HG02970 (cell line): ENCODE data around the gene C1orf198.

Experiments used
- ATAC-seq: cut with Tn5 transposase; IDR thresholded peaks from one replicate; pipeline ENCODE4 v1.9.1; 2021; ENCODE audit warnings: mild to moderate bottlenecking, moderate library complexity, moderate number of reproducible peaks; ENCODE audit not compliant: unreplicated experiment, low FRiP score

C1orf198 gene

GRCh38 chr1:230836793-230837192, 31.5 kb downstream of the C1orf198 start:
- ATAC-seq: no peak

DNA sequence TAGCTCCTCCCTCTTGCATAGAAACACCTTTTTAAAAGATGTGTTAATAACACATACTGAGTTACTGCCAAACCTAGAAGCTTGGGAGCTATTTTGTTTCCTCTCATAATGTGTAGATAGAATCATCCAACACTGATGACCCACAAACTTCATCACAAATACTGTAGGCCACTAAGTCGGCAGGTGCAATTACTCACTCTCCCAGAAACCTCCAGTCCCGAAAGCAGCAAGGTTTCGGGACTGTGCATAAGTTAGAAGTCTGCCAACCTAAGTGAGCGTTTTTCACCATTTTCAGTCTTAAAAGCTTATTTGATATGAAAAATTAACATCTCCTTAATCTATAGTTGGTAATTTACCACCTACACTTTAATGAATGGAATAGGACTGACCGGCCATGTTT, 32.0 kb downstream of the C1orf198 start:
- ATAC-seq: no peak

DNA sequence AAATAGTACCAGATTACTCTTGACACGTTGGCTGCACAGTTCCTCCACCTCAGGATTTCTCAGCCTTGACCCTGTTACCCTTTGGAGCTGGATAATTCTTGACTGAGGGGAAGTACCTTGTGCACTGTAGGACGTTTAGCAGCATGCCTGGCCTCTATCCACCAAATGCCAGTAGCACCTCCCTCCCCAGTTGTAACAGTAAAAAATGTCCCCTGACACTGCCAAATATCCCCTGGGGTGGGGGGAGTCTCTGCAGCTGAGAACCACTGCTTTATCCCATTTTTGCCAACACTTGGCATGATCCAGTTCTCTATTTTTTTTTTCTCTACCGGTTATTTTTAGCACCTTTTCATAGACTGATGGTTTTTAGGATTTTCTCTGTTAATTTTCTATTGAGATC, 34.0 kb downstream of the C1orf198 start:
- no peak for ATAC-seq

DNA sequence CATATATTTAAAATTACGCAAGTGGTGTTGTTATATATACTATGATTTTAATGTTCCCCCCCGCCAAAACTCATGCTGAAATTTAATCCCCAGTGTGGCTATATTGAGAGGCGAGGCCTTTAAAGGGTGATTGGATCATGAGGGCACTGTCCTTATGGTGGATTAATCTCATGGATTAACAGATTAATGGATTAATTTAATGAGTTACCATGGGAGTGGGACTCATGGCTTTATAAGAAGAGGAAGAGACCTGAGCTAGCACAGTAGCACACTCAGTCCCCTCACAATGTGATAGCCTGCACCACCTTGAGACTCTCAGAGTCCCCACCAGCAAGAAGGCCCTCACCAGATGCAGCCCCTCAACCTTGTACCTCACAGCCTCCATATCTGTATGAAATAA, 34.8 kb downstream of the C1orf198 start:
- ATAC-seq: no peak

DNA sequence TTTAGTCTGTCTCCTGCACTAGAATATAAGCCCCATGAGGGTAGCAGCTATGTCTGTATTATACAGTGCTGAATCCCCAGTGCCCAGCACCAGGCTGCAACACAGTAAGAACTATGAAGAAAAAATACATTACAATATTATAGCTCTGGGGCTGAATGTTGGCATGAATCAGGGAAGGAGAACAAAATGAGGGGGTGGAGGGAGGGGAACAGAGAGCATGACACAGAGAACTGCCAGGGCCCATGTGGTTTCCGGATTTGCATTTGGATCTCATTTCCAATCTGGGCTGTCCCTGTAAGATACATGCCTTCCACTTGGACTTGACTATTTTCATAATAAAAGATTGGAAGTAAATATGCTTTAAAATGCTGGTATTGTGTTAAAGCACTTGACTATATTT, 35.8 kb downstream of the C1orf198 start:
- ATAC-seq: no peak

- ATAC-seq: no peak
These were observed 36.5 kb downstream of the C1orf198 start for GRCh38 chr1:230831771-230832170.

GRCh38 chr1:230828421-230828820, 39.9 kb downstream of the C1orf198 start:
- no peak for ATAC-seq

DNA sequence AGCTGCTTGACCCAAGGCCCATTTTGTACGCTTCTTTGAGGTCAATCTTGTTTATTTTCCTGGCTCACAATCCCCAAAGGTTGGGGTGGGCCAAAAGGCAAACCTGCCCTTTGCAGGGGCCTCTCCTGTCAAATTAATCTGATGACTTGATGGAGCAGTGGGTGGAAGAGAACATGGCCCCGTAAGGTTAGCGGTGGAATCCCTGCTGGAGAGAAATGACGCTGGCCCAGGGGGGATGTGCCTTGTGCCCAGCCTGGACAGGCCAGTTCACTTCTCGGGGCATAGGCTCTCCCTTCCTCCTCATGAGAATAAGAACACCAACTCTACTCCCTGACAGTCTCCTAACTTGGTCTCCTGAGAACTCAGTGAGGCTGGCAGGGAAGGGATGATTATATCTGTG, 40.5 kb downstream of the C1orf198 start:
- ATAC-seq: no peak

DNA sequence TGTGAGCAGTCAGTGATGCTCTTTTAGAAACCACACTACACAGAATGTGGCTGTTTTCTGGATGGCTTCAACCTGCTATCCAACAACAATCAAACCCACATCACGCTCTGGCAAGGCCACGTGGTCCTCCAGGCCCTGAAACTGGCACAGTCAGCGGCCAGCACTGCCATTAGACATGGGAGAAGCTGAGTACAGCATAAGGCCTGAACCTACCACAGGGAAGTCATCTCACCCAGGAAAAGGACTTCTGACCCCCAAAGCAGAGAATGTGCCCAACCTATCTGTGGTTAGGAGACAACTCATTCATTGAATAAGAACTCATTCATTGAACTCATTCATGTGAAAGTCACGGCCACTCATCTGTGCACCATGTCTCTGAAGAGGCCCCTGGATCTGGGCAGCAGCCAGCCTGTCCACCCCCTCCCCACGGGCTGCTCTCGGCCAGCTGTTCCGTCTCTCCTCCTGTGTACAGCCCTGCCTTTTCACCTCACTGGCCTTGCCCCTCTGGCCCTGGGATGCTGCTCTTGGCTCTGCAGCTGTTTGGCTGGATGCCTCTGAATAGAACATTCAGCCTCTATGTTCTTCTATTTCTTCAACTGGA, 41.1 kb downstream of the C1orf198 start:
- no peak for ATAC-seq

- no peak for ATAC-seq
These were observed 42.0 kb downstream of the C1orf198 start for GRCh38 chr1:230826166-230826875.

DNA sequence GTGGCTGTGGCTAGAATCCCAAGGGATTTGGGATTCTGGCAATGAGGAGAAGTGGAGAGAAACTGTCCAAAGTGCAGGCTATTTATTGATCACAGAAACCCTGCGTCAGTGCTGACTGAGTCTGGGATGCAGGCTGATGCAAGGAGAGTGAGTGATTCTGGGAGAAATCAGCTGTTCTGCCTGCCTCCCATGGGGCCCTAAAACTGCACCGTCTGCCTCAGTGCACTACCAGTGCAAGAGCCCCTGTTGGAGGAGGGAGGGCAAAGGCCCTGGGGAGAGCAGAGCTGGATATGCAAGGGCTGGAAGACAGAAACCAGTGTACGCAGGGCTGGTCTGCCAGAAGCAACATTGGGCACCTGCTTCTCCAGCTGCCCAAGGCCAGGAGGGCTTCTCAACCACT, 42.6 kb downstream of the C1orf198 start:
- no peak for ATAC-seq

- ATAC-seq: no peak
These were observed 43.2 kb downstream of the C1orf198 start for GRCh38 chr1:230824919-230825721.

GRCh38 chr1:230824551-230824918, 43.8 kb downstream of the C1orf198 start:
- ATAC-seq: no peak

DNA sequence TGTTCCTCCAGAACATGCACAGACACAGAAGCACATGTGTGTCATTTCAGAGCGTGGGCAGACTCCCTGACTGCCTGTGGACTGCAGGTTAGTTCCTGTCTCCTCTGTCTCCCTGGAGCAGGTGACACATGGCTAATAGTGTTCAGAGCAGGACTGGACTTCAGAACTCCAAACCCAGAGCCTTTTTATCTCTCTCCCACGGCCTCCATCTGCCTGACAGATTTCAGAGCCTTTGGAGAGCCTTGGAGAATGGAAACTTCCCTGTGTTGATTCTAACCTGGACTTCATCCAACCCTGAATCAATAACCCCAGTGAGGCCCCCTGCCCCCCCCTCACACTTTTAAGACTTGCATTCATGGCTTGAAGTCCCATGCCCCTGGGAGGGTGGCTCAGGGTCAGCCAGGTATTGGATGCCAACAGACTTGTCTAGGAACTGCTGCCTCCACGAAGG, 44.4 kb downstream of the C1orf198 start:
- no peak for ATAC-seq

- ATAC-seq: no peak
These were observed 44.9 kb downstream of the C1orf198 start for GRCh38 chr1:230823426-230823825.

DNA sequence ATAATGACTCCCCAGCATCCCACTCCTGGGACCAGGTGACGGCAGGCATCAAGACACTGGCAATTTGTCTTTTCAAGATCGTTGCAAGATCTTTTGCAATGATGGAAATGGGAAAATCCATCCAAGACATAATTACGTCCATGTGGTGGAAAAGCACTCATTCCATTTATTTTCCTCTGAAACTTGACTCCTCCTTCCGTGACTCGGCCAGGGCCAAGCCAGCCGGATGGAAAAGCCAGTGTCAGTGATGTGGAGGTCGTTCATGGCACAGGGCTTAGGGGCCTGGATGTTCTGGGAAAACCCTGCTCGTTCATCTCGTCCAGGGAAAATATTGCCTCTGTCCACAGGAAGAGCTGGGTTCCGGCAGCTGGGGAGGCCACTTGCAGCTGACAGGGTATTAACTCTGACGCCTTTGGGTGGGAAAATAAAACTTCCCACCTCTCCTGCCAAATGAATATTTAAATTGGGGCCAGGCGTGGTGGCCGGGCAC, 46.2 kb downstream of the C1orf198 start:
- ATAC-seq: no peak

GRCh38 chr1:230821346-230821745, 47.0 kb downstream of the C1orf198 start:
- ATAC-seq: no peak

- no peak for ATAC-seq
These were observed 47.8 kb downstream of the C1orf198 start for GRCh38 chr1:230820568-230820967.

- ATAC-seq: no peak
These were observed 48.3 kb downstream of the C1orf198 start for GRCh38 chr1:230819976-230820375.

DNA sequence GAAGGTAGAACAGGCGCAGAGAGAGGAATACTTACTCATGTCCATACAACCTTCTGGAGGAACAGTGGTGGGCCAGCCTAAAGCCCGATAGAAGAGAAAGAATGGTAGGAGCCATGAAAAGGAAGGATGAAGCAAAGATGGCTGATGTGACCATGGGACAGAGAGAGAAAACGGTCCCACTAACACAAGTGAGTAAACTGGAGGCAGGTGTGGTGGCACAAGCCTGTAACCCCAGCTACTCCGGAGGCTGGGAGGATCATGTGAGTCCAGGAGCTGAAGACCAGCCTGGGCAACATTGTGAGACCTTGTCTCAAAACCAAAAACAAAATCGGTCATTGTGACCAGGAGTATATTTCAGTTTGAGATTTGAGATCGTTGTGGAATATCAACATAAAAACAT, 49.4 kb downstream of the C1orf198 start:
- no peak for ATAC-seq

GRCh38 chr1:230818367-230818766, 50.0 kb downstream of the C1orf198 start:
- ATAC-seq: no peak
